ENCODE results near the gene SPATA20. TPM values are rescaled to one million over a fixed set of nuclear protein-coding genes. Genes with fewer than 3 reads are reported as not detected.

The SPATA20 gene
- total RNA-seq, 4 donors from 2014 or later: 34.1 to 67.3 (median 38.1) TPM

DNA sequence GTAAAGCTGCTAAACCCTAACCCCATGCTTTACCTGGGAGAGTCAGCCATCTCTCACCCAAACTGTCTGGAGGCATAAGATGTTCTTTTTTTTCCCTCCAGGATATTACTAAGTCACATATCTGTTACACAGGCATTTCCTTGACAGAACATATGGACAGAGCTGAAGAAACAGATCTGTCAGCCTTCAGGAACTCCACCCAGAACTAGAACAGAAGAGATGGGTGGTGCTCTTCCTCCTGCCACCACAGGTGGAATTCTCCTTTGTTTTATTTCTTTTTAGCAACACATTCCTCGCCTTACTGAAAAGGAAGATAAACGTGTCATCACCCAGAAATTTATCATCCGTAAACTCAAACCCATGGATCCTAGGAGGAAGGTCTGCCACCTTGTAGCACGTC lies 30.0 kb upstream of the SPATA20 start:
- no peak for TF ChIP-seq POLR2A (IDR thresholded peaks at IDR 0.05)
- TF ChIP-seq, protein P1, sequence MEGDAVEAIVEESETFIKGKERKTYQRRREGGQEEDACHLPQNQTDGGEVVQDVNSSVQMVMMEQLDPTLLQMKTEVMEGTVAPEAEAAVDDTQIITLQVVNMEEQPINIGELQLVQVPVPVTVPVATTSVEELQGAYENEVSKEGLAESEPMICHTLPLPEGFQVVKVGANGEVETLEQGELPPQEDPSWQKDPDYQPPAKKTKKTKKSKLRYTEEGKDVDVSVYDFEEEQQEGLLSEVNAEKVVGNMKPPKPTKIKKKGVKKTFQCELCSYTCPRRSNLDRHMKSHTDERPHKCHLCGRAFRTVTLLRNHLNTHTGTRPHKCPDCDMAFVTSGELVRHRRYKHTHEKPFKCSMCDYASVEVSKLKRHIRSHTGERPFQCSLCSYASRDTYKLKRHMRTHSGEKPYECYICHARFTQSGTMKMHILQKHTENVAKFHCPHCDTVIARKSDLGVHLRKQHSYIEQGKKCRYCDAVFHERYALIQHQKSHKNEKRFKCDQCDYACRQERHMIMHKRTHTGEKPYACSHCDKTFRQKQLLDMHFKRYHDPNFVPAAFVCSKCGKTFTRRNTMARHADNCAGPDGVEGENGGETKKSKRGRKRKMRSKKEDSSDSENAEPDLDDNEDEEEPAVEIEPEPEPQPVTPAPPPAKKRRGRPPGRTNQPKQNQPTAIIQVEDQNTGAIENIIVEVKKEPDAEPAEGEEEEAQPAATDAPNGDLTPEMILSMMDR (IDR thresholded peaks at IDR 0.05): no peak
- WGBS, 2 donors: 60 to 70% methylated on average over 4 of the region's 4 CpGs

GRCh38 chr17:50517504-50518383 lies 29.2 kb upstream of the SPATA20 start:
- H3K4me3 ChIP-seq: no peak overlapping the region
- no peak overlapping the region for H3K27ac ChIP-seq
- intact Hi-C loops (cut with DNase I): no loop called here
- no peaks in the 10 kb centered on the region for H3K36me3 ChIP-seq
- TF ChIP-seq, protein P1 (IDR thresholded peaks at IDR 0.05): no peak
- TF ChIP-seq POLR2A (IDR thresholded peaks at IDR 0.05): no peak
- no peaks in the 10 kb centered on the region for H3K27me3 ChIP-seq
- no peak for DNase-seq
- H3K9me3 ChIP-seq: no peaks in the 10 kb centered on the region
- H3K4me1 ChIP-seq: peaks cover 6 to 38% (median 8%) of the 10 kb centered on the region in 3 donors
- 76 to 85% methylated on average over 6 of the region's 8 CpGs for WGBS, 2 donors

More for the DNA sequence above, 30.0 kb upstream of the SPATA20 start:
- Histone ChIP-seq H3K27ac (no peak overlapping the region), H3K4me3 (no peak overlapping the region), H3K27me3 (no peaks in the 10 kb centered on the region), H3K36me3 (no peaks in the 10 kb centered on the region), H3K9me3 (no peaks in the 10 kb centered on the region), H3K4me1 (peaks cover 6 to 35% (median 8%) of the 10 kb centered on the region in 3 donors)
- intact Hi-C loops (cut with DNase I): no loop called here
- no peak for DNase-seq

- intact Hi-C loops (cut with DNase I): no loop called here
- TF ChIP-seq, protein P1 (IDR thresholded peaks at IDR 0.05): no peak
- no peak for TF ChIP-seq POLR2A (IDR thresholded peaks at IDR 0.05)
- Histone ChIP-seq H3K9me3 (no peaks in the 10 kb centered on the region), H3K4me3 (no peak overlapping the region), H3K27me3 (no peaks in the 10 kb centered on the region), H3K27ac (no peak overlapping the region), H3K36me3 (no peaks in the 10 kb centered on the region), H3K4me1 (peaks cover 6 to 46% (median 8%) of the 10 kb centered on the region in 3 donors)
- no peak for DNase-seq
- 85 to 94% methylated on average over 6 to 9 of the region's 13 CpGs for WGBS, 2 donors
These were observed 28.5 kb upstream of the SPATA20 start for GRCh38 chr17:50518384-50519023.

GRCh38 chr17:50519141-50519834 lies 27.7 kb upstream of the SPATA20 start:
- Histone ChIP-seq H3K9me3 (no peaks in the 10 kb centered on the region), H3K27me3 (no peaks in the 10 kb centered on the region), H3K4me1 (peaks cover 6 to 48% (median 8%) of the 10 kb centered on the region in 3 donors), H3K4me3 (no peak overlapping the region), H3K27ac (no peak overlapping the region), H3K36me3 (no peaks in the 10 kb centered on the region)
- WGBS, 2 donors: 39 to 70% methylated on average over 2 to 5 of the region's 8 CpGs
- intact Hi-C loops (cut with DNase I): no loop called here
- TF ChIP-seq, protein P1 (IDR thresholded peaks at IDR 0.05): no peak
- no peak for TF ChIP-seq POLR2A (IDR thresholded peaks at IDR 0.05)
- DNase-seq: no peak
